ENCODE results near the gene SLC44A3.
"Not testable (repeated sequence)": the region's sequence is repeated elsewhere in the genome, so short reads cannot be mapped to it uniquely, and the experiment has no call there.

Gene SLC44A3

DNA sequence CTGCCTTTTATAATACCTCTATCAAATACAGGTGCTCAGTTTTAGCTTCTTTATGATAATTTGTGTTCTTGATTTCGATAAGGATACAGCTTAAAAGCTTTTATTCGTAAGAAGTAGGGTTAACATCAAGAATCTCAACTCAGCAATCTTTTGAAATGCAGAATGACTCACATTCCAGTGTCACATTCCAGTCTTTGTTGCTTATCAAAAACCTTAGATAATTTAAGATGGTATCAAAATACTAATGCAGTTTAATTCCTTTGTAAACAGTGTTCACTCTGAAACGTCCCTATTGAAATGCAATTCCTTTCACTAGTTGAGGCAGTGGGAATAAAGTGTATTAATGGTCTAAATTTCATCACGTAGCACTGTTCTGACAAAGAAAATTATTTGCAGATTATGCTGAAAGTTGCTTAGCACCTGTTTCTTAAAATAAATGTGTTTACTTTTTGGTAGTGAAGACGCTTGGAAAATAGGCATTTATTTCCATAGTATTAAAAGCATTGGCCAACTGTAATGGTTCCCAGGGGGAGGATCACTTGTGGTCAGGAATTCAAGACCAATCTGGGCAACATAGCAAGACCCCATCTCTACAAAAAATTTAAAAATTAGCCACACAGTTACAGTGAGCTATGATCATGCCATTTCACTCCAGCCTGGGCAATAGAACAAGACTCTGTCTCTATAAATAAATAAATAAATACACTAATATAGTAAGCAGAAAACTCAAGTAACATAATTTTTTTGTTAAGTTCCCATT is 116.9 kb downstream of the SLC44A3 start:
- FAIRE-seq: no peak

DNA sequence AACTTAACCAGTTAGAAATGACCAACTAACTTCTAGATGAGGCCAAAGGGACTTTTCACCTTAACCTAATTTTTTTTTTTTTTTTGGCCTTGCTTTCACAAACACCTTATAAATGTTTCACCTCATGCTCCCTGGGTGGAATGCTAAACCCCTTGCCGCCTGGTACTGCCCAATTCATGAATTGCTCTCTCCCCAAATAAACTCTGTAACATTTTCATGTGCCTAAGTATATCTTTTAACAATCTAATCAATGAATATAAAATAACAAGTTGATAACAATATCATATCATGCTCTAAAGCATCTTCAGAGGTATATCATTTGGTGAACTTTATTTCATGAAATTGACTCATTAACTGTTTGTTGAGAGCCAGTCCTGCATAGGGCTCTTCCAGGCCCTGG is 117.7 kb downstream of the SLC44A3 start:
- FAIRE-seq: no peak

DNA sequence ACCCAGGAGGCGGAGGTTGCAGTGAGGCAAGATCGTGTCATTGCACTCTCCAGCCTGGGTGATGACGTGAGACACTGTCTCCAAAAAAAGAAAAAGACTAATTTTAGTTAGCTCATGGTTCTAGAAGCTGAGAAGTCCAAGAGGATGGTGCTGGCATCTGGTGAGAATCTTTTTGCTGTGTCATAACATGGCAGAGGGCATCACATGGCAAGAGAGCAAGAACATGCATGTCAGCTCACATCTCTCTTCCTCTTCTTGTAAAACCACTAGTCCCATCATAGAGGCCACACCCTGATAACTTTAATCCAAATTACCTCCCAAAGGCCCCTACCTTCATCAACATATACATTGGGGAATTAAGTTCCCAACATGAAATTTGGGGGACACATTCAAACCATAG is 120.6 kb downstream of the SLC44A3 start:
- FAIRE-seq: no peak

DNA sequence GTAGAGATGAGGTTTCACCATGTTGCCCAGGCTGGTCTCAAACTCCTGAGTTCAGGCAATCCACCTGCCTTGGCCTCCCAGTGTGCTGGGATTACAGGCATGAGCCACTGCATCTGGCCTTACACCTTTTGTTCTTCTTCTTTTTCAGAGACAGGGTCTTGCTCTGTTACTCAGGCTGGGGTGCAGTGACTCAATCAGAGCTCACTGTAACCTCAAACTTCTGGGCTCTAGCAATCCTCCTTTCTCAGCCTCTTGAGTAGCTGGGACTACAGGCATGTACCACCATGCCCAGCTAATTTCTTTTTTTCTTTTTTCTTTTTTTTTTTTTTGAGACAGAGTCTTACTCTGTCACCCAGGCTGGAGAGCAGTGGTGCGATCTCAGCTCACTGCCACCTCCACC is 121.3 kb downstream of the SLC44A3 start:
- not testable (repeated sequence) for FAIRE-seq

DNA sequence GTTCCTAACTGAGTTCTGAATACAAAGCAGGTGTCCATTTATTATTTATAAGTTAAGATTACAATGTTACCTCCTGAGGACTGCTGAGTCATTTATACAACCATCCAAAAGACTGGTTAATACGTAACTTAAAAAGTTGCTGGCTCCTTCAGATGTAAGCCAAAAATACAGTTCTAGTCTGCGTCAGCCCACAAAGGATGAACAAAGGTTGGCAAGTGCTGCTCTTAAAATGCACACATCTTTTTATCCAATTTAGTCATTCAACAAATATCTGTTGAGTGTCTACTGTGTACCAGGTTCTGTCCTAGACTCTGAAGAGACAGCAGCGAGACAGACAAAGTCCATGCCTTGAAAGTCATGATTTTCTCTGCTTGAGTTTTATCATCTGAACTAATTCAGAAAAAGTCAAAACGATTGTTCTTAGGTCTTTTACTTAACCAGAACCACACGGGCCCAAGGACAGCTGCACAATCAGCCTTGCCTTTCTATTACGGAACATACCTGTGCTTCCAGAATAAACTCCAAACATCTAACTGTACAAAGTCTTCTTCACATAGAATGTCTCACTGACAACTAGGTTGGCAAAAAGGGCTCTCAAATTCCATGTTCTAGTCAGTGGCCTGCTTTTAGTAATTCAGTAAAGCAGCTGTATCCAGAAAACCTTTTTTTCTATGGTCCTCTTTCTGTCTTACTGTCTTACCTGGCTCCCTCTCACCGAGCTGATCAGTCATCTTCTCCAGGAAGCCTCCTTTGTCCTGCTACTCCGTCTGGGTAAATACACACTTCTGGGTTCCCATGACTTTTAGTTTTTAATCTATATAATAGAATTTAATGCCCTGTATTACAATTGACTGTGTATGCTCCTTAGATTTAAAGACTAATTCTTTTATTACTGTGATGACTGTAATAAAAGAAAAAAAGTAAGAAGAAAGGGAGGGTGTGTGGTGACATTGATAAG is 122.3 kb downstream of the SLC44A3 start:
- FAIRE-seq: no peak
